ENCODE measurements around the gene NUDT8. TPM values are rescaled to one million over a fixed set of nuclear protein-coding genes. Genes with fewer than 3 reads are reported as not detected.

NUDT8 gene
- total and polyA plus RNA-seq, 2 donors (not counting 1 experiment from before 2014, with no cell fraction given) = 6.9 to 7.1 TPM

GRCh38 chr11:67613960-67614715 lies 15.6 kb downstream of the NUDT8 start:
- H3K9ac ChIP-seq (ENCODE audit: low read length) = peak overlapping the region; percentile 65
- intact Hi-C loops (cut with micrococcal nuclease) = loop anchor here (1.0 to 5.0 kb wide), 4 partner anchors 8 to 33 kb away; partner anchors contain the start of genes GSTP1, NDUFV1 and NUDT8
- H3K36me3 ChIP-seq (replicated peaks in 1 of 2; ENCODE audit: control extremely low read depth in 1 of 2, control insufficient read depth in 1 of 2, extremely low read depth in 1 of 2, insufficient read depth in 2 of 2, low read length in 1 of 2) = peaks cover 0 to 33% of the 10 kb centered on the region in 2 experiments
- H3K4me1 ChIP-seq (ENCODE audit: control insufficient read depth in 2 of 2, insufficient read depth in 2 of 2, low read length in 2 of 2) = peaks cover 32 to 38% of the 10 kb centered on the region in 2 donors
- H3K27ac ChIP-seq (ENCODE audit: low read length in 2 of 2) = peak overlapping the region; percentile 97 to 98
- peaks cover 45% of the 10 kb centered on the region for H3K4me1 Mint-ChIP-seq
- peaks cover 4% of the 10 kb centered on the region for H3K79me2 ChIP-seq (ENCODE audit: control insufficient read depth, insufficient read depth, low read length)
- no peaks in the 10 kb centered on the region for H3K9me3 ChIP-seq (ENCODE audit: control extremely low read depth in 1 of 3, control insufficient read depth in 2 of 3, insufficient read depth in 1 of 3, low read length in 2 of 3)
- no peaks in the 10 kb centered on the region for H3K9me3 Mint-ChIP-seq (ENCODE audit: insufficient read depth)
- DNase-seq (peak; percentile 97), ATAC-seq (ENCODE audit: low read depth) (peak; percentile 95)
- no peaks in the 10 kb centered on the region for H4K20me1 ChIP-seq (ENCODE audit: control insufficient read depth, insufficient read depth, low read length, poor library complexity, severe bottlenecking)
- CTCF ChIA-PET = interaction anchor here (0.6 to 8.0 kb wide), 15 partner anchors 12 to 268 kb away, joined by 3 to 85 read pairs (median 5); partner anchors contain the start of genes GSTP1 and NUDT8
- H2AFZ ChIP-seq (ENCODE audit: insufficient read depth, low read depth, low read length, poor library complexity, severe bottlenecking) = peak overlapping the region; percentile 79
- peak; percentile 40 for TF ChIP-seq CTCF (IDR thresholded peaks at IDR 0.05)
- no peak for TF ChIP-seq EZH2 (IDR thresholded peaks at IDR 0.05; ENCODE audit: borderline replicate concordance, insufficient read depth, low read depth, low read length, poor library complexity, severe bottlenecking)
- H3K27ac Mint-ChIP-seq = peak overlapping the region; percentile 99
- H3K27me3 ChIP-seq (replicated peaks in 1 of 4; ENCODE audit: control extremely low read depth in 1 of 4, control insufficient read depth in 3 of 4, insufficient read depth in 4 of 4, low read length in 3 of 4) = no peaks in the 10 kb centered on the region
- H3K4me3 Mint-ChIP-seq = peak overlapping the region; percentile 83
- WGBS (ENCODE audit: insufficient coverage) = 8% methylated on average over 23 of the region's 23 CpGs
- H3K4me3 ChIP-seq (ENCODE audit: control extremely low read depth in 1 of 5, extremely low read depth in 1 of 5, insufficient read depth in 1 of 5, low read depth in 2 of 5, low read length in 4 of 5) = peak overlapping the region in 4 of 5 experiments; percentile 38 to 58 (median 50)
- POLR2A ChIA-PET = interaction anchor here (0.7 to 3.8 kb wide), 11 partner anchors 15 to 270 kb away, joined by 3 to 31 read pairs (median 3); partner anchors contain the start of genes GSTP1 and NUDT8
- no peaks in the 10 kb centered on the region for H3K27me3 Mint-ChIP-seq
- peak overlapping the region; percentile 79 for H3K4me2 ChIP-seq (replicated peaks; ENCODE audit: low read depth, low read length, poor library complexity, severe bottlenecking)

All from B cell (primary cell).